ENCODE data around the gene CCDC43. TPM values are rescaled to one million over a fixed set of nuclear protein-coding genes. Genes with fewer than 3 reads are reported as not detected.

CCDC43 gene
- total RNA-seq, 1 donor from 2014 or later: 18.8 TPM

GRCh38 chr17:44648963-44649362 lies 40.6 kb downstream of the CCDC43 start:
- H3K4me3 ChIP-seq: no peak overlapping the region
- H3K9me3 ChIP-seq: no peaks in the 10 kb centered on the region
- H3K36me3 ChIP-seq: no peaks in the 10 kb centered on the region
- H3K4me1 ChIP-seq: no peaks in the 10 kb centered on the region
- H3K27me3 ChIP-seq: peaks cover 18% of the 10 kb centered on the region
- TF ChIP-seq CTCF (IDR thresholded peaks at IDR 0.05): no peak
- ATAC-seq: no peak
- no peak for DNase-seq
- no peak overlapping the region for H3K27ac ChIP-seq
- intact Hi-C loops (cut with DNase I): no loop called here

- intact Hi-C loops (cut with DNase I): no loop called here
- no peak overlapping the region for H3K27ac ChIP-seq
- H3K9me3 ChIP-seq: no peaks in the 10 kb centered on the region
- peaks cover 12% of the 10 kb centered on the region for H3K27me3 ChIP-seq
- ATAC-seq (no peak), DNase-seq (no peak)
- no peak overlapping the region for H3K4me3 ChIP-seq
- no peaks in the 10 kb centered on the region for H3K4me1 ChIP-seq
- H3K36me3 ChIP-seq: no peaks in the 10 kb centered on the region
- TF ChIP-seq CTCF (IDR thresholded peaks at IDR 0.05): no peak
These were observed 41.8 kb downstream of the CCDC43 start for GRCh38 chr17:44647736-44648135.

DNA sequence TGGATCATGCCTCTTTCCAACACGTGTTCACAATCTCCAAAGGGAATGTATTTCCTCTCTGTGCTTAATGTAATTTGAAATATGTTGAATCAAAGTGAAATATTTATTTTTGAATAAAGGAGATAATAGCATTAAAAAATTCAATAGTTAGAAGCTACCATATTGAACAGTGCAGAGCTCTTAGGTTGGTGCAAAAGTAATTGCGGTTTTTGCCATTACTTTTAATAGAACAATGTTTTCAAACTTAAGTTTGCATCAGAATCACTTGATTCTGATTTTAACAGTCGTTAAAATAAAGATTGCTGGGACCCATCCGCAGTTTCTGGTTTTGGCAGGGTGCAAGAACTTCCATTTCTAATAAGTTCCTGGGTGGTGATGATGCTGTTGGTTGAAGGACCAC lies 43.3 kb downstream of the CCDC43 start:
- intact Hi-C loops (cut with DNase I): no loop called here

GRCh38 chr17:44645341-44645740 lies 44.2 kb downstream of the CCDC43 start:
- Histone ChIP-seq H3K27me3 (peaks cover 6% of the 10 kb centered on the region), H3K9me3 (no peaks in the 10 kb centered on the region), H3K4me1 (no peaks in the 10 kb centered on the region), H3K36me3 (no peaks in the 10 kb centered on the region), H3K27ac (no peak overlapping the region), H3K4me3 (no peak overlapping the region)
- ATAC-seq (no peak), DNase-seq (no peak)
- intact Hi-C loops (cut with DNase I): no loop called here
- no peak for TF ChIP-seq CTCF (IDR thresholded peaks at IDR 0.05)

More for the DNA sequence above, 43.3 kb downstream of the CCDC43 start:
- Histone ChIP-seq H3K9me3 (no peaks in the 10 kb centered on the region), H3K36me3 (no peaks in the 10 kb centered on the region), H3K4me1 (no peaks in the 10 kb centered on the region), H3K27ac (no peak overlapping the region), H3K27me3 (peaks cover 6% of the 10 kb centered on the region), H3K4me3 (no peak overlapping the region)
- TF ChIP-seq CTCF (IDR thresholded peaks at IDR 0.05): no peak
- no peak for DNase-seq
- no peak for ATAC-seq

GRCh38 chr17:44642834-44643233 lies 46.7 kb downstream of the CCDC43 start:
- DNase-seq (no peak), ATAC-seq (no peak)
- H3K27me3 ChIP-seq: peaks cover 6% of the 10 kb centered on the region
- no peak overlapping the region for H3K4me3 ChIP-seq
- intact Hi-C loops (cut with DNase I): loop anchor here (5.0 kb wide), 1 partner anchor 111 kb away; no protein-coding TSS in a partner anchor
- H3K36me3 ChIP-seq: no peaks in the 10 kb centered on the region
- no peaks in the 10 kb centered on the region for H3K4me1 ChIP-seq
- no peak overlapping the region for H3K27ac ChIP-seq
- H3K9me3 ChIP-seq: no peaks in the 10 kb centered on the region
- TF ChIP-seq CTCF (IDR thresholded peaks at IDR 0.05): no peak

- intact Hi-C loops (cut with DNase I): no loop called here
- no peak for TF ChIP-seq CTCF (IDR thresholded peaks at IDR 0.05)
These were observed 52.5 kb downstream of the CCDC43 start for GRCh38 chr17:44637066-44637465.

More at GRCh38 chr17:44637066-44637465, 52.5 kb downstream of the CCDC43 start:
- no peak overlapping the region for H3K4me3 ChIP-seq
- no peaks in the 10 kb centered on the region for H3K27me3 ChIP-seq
- H3K27ac ChIP-seq: no peak overlapping the region
- ATAC-seq (no peak), DNase-seq (no peak)
- no peaks in the 10 kb centered on the region for H3K36me3 ChIP-seq
- no peaks in the 10 kb centered on the region for H3K9me3 ChIP-seq
- H3K4me1 ChIP-seq: no peaks in the 10 kb centered on the region

Data from upper lobe of right lung (tissue), 1 donor.